GM21360 (cell line): ENCODE measurements around the gene EIF3D.

Experiments
- ATAC-seq: cut with Tn5 transposase; IDR thresholded peaks from one replicate; pipeline ENCODE4 v1.9.1; 2021; ENCODE audit warnings: mild to moderate bottlenecking, moderate library complexity; ENCODE audit not compliant: unreplicated experiment

The EIF3D gene

GRCh38 chr22:36467946-36468345 is 61.0 kb downstream of the EIF3D start:
- ATAC-seq = no peak

- ATAC-seq = no peak
Observed at GRCh38 chr22:36467042-36467810, 61.7 kb downstream of the EIF3D start.

GRCh38 chr22:36466258-36466657 is 62.7 kb downstream of the EIF3D start:
- no peak for ATAC-seq

DNA sequence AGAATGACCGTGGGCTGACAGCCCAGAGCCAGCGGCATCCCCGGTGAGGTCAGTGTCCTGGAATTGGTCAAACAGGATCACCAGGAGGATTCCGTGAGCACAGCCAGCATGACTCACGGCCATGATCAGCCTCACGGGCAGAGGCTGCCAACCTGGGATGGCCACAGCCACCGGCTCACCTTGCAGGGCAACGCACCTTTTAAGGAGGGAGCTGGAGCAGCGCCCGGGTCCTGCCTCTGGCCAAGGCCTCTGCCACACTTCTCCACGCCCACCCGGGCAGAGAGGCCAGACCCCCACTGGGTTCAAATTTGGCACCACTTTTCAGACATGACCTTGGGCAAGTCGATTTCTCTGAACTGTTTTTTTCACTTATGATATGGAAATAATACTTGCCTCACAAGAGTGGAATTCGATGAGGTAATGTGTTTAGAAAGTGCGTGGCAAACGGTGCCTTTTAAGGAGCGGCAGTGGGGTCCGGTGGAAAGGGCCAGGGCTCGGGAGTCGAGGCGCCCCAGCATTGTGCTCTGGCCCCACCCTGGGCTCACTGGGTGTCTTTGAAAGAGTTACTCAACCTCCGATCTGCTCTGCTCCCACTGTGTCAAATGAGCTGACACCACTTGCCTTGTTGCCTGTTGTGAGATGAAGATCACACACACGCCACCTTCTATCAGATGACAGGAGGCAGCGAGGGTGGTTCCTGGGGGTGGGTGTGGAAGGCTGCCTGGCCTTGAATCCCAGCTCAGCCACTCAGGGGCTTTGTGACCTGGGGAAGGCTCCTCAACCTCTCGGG is 63.5 kb downstream of the EIF3D start:
- no peak for ATAC-seq

GRCh38 chr22:36464715-36465231 is 64.2 kb downstream of the EIF3D start:
- no peak for ATAC-seq

- no peak for ATAC-seq
Observed at GRCh38 chr22:36463783-36464184, 65.2 kb downstream of the EIF3D start.

DNA sequence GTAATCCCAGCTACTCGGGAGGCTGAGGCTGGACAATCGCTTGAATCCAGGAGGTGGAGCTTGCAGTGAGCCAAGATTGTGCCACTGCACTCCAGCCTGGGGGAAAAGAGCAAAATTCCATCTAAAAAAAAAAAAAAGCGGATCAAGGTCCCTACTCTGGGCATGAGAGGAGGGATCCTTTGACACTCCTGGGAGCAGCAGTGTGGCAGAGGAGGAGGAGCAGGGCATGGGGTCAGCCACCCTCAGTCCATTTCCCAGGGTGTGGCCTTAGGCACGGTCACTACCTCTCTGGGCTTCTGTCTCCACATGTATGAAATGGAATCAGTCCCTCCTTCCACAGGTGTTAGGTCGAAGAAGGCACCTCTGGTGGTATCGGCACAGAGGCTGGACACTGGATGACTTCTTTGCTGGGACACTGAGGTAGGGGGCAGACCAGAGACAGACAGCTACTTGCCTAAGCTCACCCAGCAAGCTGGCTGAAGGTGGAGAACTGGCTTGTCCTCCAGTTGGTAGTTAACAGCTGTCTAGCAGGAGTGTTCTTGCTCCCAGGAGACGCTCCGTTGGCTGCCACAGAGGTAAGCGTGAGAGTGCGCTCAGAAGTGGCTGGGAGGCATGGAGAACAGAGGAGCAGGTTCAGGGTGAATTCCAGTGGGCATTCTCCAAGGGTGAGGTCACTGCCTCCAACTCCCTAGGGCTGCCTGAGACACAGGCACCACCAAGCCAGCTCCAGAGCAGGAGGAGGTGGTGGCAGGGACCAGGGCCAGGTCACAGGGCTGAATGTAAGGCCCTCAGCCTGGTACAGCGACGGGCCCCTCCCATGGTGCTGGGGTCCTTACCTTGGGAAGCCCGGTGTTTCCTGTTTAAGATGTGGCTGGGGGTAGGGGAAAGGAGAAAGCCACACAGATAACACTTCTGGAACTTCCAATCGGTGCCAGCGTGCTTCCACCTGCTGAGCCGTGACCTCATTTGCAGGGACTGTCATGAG is 67.0 kb downstream of the EIF3D start:
- no peak for ATAC-seq
